A673 (cell line): ENCODE measurements around the gene ANKRD44. TPM values are rescaled to one million over a fixed set of nuclear protein-coding genes. Genes with fewer than 3 reads are reported as not detected.

ENCODE experiments used
- BruUV-seq: library from RNA; stranded (reverse); fragments of 400-500 nt; replicated peaks from 2 replicates; lab custom pipeline; 2021; lab: Mats Ljungman, UMichigan
- CTCF ChIA-PET: fragments of 300-600 bp; sonication (Branson Sonifier 250); formaldehyde crosslinking; loops from one replicate; lab custom pipeline; 2022; ENCODE audit warnings: antibody characterized with exemption; lab: Charles Lee
- POLR2A ChIA-PET: fragments of 300-600 bp; sonication (Branson Sonifier 250); formaldehyde crosslinking; loops from one replicate; lab custom pipeline; 2022; ENCODE audit warnings: antibody characterized with exemption; ENCODE audit not compliant: low non-redundant PET; lab: Charles Lee
- DNase-seq: peaks from one replicate; pipeline ENCODE4 v3.0.0-alpha.2; 2015; ENCODE audit warnings: low spot score
- H3K27ac ChIP-seq: fragments of 200-600 bp; sonication (generic); 2 replicates; pipeline ENCODE4 v1.5.1; 2016; ENCODE audit warnings: mixed run types, low read depth, mild to moderate bottlenecking, mixed read lengths, antibody characterized with exemption, low read length; ENCODE audit not compliant: poor library complexity, severe bottlenecking
- H3K27me3 ChIP-seq: fragments of 200-600 bp; sonication (generic); replicated peaks from 2 replicates; pipeline ENCODE4 v1.6.1; 2017; ENCODE audit warnings: mixed run types, low read depth, mild to moderate bottlenecking, mixed read lengths, antibody characterized with exemption, low read length; ENCODE audit not compliant: insufficient read depth, poor library complexity
- H3K36me3 ChIP-seq: fragments of 200-600 bp; sonication (generic); 2 replicates; pipeline ENCODE4 v1.6.1; 2016; ENCODE audit warnings: mixed run types, mild to moderate bottlenecking, mixed read lengths, antibody characterized with exemption, low read length; ENCODE audit not compliant: insufficient read depth, poor library complexity, severe bottlenecking
- H3K4me1 ChIP-seq: fragments of 200-600 bp; sonication (generic); 2 replicates; pipeline ENCODE4 v1.6.1; 2017; ENCODE audit warnings: mixed run types, mild to moderate bottlenecking, mixed read lengths, antibody characterized with exemption, low read length; ENCODE audit not compliant: insufficient read depth, poor library complexity, severe bottlenecking
- H3K4me3 ChIP-seq: fragments of 200-600 bp; sonication (generic); 2 replicates; pipeline ENCODE4 v1.5.1; 2016; ENCODE audit warnings: low read depth, mixed run types, mild to moderate bottlenecking, mixed read lengths, low read length; ENCODE audit not compliant: poor library complexity, severe bottlenecking
- H3K9me3 ChIP-seq: fragments of 200-600 bp; sonication (generic); 2 replicates; pipeline ENCODE4 v1.6.1; 2016; ENCODE audit warnings: mixed run types, low read depth, mild to moderate bottlenecking, mixed read lengths, antibody characterized with exemption, low read length; ENCODE audit not compliant: poor library complexity, severe bottlenecking
- CTCF ChIP-seq: fragments of 300-800, 200-600 bp; sonication (generic); conservative IDR thresholded peaks from 2 replicates; pipeline ENCODE4 v1.5.1; 2017; ENCODE audit warnings: low read depth, mild to moderate bottlenecking, antibody characterized with exemption, low read length, moderate library complexity, mixed read lengths
- EZH2 ChIP-seq: fragments of 200-600 bp; sonication (generic); IDR thresholded peaks from 2 replicates; pipeline ENCODE4 v1.6.1; 2017; ENCODE audit warnings: borderline replicate concordance, low read depth, mild to moderate bottlenecking, mixed read lengths, antibody characterized with exemption, low read length; ENCODE audit not compliant: poor library complexity, severe bottlenecking
- intact Hi-C: fragments of 100-400 bp; cut with micrococcal nuclease; formaldehyde crosslinking; loops from one replicate; pipeline ENCODE4 v1.10.0; 2022; ENCODE audit not compliant: unreplicated experiment
- total RNA-seq: library from RNA; stranded (reverse); gene quantifications from 2 replicates; pipeline ENCODE4 v1.2.3, GENCODE V29; 2021

The ANKRD44 gene
- total RNA-seq, 1 experiment from 2014 or later: 17.0 TPM

GRCh38 chr2:197086500-197086899 is 224.1 kb downstream of the ANKRD44 start:
- Histone ChIP-seq H3K9me3 (no peaks in the 10 kb centered on the region), H3K36me3 (no peaks in the 10 kb centered on the region), H3K27ac (peak overlapping the region; percentile 82), H3K4me3 (peak overlapping the region; percentile 2), H3K27me3 (no peaks in the 10 kb centered on the region), H3K4me1 (peaks cover 59% of the 10 kb centered on the region)
- BruUV-seq: no TSS peak
- POLR2A ChIA-PET: interaction anchor here (0.6 kb wide), 1 partner anchor 15 kb away, joined by 5 read pairs; no protein-coding TSS in a partner anchor
- intact Hi-C loops: no loop called here
- CTCF ChIA-PET: interaction anchor here (0.6 kb wide), 1 partner anchor 80 kb away, joined by 5 read pairs; no protein-coding TSS in a partner anchor
- DNase-seq: peak; percentile 90
- TF ChIP-seq EZH2 (no peak), CTCF (no peak)

GRCh38 chr2:197085665-197086064 is 224.9 kb downstream of the ANKRD44 start:
- BruUV-seq: no TSS peak
- POLR2A ChIA-PET: no interaction called here
- no peak overlapping the region for H3K4me3 ChIP-seq
- DNase-seq: no peak
- H3K9me3 ChIP-seq: no peaks in the 10 kb centered on the region
- TF ChIP-seq EZH2: no peak
- TF ChIP-seq CTCF: no peak
- no peaks in the 10 kb centered on the region for H3K27me3 ChIP-seq
- intact Hi-C loops: no loop called here
- CTCF ChIA-PET: no interaction called here
- H3K36me3 ChIP-seq: no peaks in the 10 kb centered on the region
- peak overlapping the region; percentile 82 for H3K27ac ChIP-seq
- peaks cover 59% of the 10 kb centered on the region for H3K4me1 ChIP-seq

- intact Hi-C loops: no loop called here
- no TSS peak for BruUV-seq
- ChIA-PET POLR2A (interaction anchor here (0.6 kb wide), 1 partner anchor 10 kb away, joined by 20 read pairs; no protein-coding TSS in a partner anchor), CTCF (no interaction called here)
- no peaks in the 10 kb centered on the region for H3K9me3 ChIP-seq
- H3K27ac ChIP-seq: peak overlapping the region; percentile 86
- H3K27me3 ChIP-seq: no peaks in the 10 kb centered on the region
- no peak overlapping the region for H3K4me3 ChIP-seq
- H3K36me3 ChIP-seq: peaks cover 6% of the 10 kb centered on the region
- no peak for DNase-seq
- H3K4me1 ChIP-seq: peaks cover 53% of the 10 kb centered on the region
- TF ChIP-seq CTCF (no peak), EZH2 (no peak)
Observed at GRCh38 chr2:197081294-197081693, 229.3 kb downstream of the ANKRD44 start.
